ENCODE measurements around the gene MPZL1.

- TF ChIP-seq POLR2A (IDR thresholded peaks at IDR 0.05; ENCODE audit: low read depth, low read length) (no peak), FOS (IDR thresholded peaks at IDR 0.05; ENCODE audit: borderline replicate concordance, insufficient read depth, low read length) (no peak), CTCF (IDR thresholded peaks at IDR 0.05; ENCODE audit: extremely low read depth in 1 of 2, insufficient read depth in 1 of 2, low read depth in 1 of 2, low read length in 2 of 2) (no peak), EZH2 (IDR thresholded peaks at IDR 0.05; ENCODE audit: borderline replicate concordance, low read depth, low read length, severe bottlenecking) (no peak), MAX (IDR thresholded peaks at IDR 0.05; ENCODE audit: insufficient read depth, insufficient read length) (no peak)
These were observed 10.0 kb upstream of the MPZL1 start for GRCh38 chr1:167711797-167712196.
